Small intestine (tissue), 7 donors: ENCODE measurements around the gene DNMBP. TPM values are rescaled to one million over a fixed set of nuclear protein-coding genes. Genes with fewer than 3 reads are reported as not detected.
A peak's percentile ranks its signal among the peaks of the same experiment; 100 is the strongest.
"Not testable (repeated sequence)": the region's sequence is repeated elsewhere in the genome, so short reads cannot be mapped to it uniquely, and the experiment has no call there.

ENCODE experiments used
- DNase-seq, 2 donors: peaks; one replicate each; pipeline versions ENCODE4 v3.0.0 to v3.0.0-alpha.2; 2013
- FAIRE-seq: peaks from 2 replicates; lab custom pipeline; 2012; peaks lifted over from hg19 to GRCh38; lab: Jason Lieb, UNC
- H3K27ac ChIP-seq, 3 donors: one replicate each; pipeline ENCODE4 v1.5.1; 2013; ENCODE audit warnings: low read length in 2 of 3, mild to moderate bottlenecking in 2 of 3, control low read depth in 1 of 3, inconsistent platforms in 1 of 3, low read depth in 1 of 3, moderate library complexity in 1 of 3
- H3K27me3 ChIP-seq, 3 donors: one replicate each; pipeline ENCODE4 v1.6.1; 2013; ENCODE audit warnings: low read length in 3 of 3, inconsistent platforms in 1 of 3; ENCODE audit not compliant: control insufficient read depth in 3 of 3, insufficient read depth in 3 of 3
- H3K36me3 ChIP-seq, 3 donors: one replicate each; pipeline ENCODE4 v1.6.1; 2013; ENCODE audit warnings: low read length in 3 of 3, inconsistent platforms in 1 of 3, low read depth in 1 of 3, mild to moderate bottlenecking in 1 of 3, moderate library complexity in 1 of 3; ENCODE audit not compliant: control insufficient read depth in 3 of 3, insufficient read depth in 2 of 3
- H3K4me1 ChIP-seq, 3 donors: one replicate each; pipeline ENCODE4 v1.6.1; 2013; ENCODE audit warnings: low read length in 2 of 3, inconsistent platforms in 1 of 3, low read depth in 1 of 3, mild to moderate bottlenecking in 1 of 3, moderate library complexity in 1 of 3; ENCODE audit not compliant: control insufficient read depth in 3 of 3, insufficient read depth in 2 of 3
- H3K4me3 ChIP-seq, 3 donors: one replicate each; pipeline ENCODE4 v1.5.1; 2013; ENCODE audit warnings: low read length in 3 of 3, control low read depth in 1 of 3, inconsistent platforms in 1 of 3, low read depth in 1 of 3, mild to moderate bottlenecking in 1 of 3, moderate library complexity in 1 of 3
- H3K9me3 ChIP-seq, 2 donors: one replicate each; pipeline ENCODE4 v1.6.1; 2013; ENCODE audit warnings: low read depth in 1 of 2, low read length in 1 of 2; ENCODE audit not compliant: control insufficient read depth in 2 of 2, insufficient read depth in 1 of 2
- WGBS, 3 donors: extraction: QIAGEN DNeasy Blood & Tissue Kit; methylation state at CpG; one replicate each; pipeline ENCODE4 v1.1.7; 2013; 5-methylcytosine and 5-hydroxymethylcytosine counted together
- polyA plus RNA-seq, 4 donors: library from polyadenylated mRNA; stranded (reverse) in 3 of 4; unstranded in 1 of 4; fragments of 200-250 nt in 3 of 4; fragments of 120-200 nt in 1 of 4; gene quantifications; one replicate each; pipeline versions ENCODE4 v1.2.1 to v1.2.3, GENCODE V29; 2013
- donor health status: healthy with polysubstance abuse.
- donor health status: control.
- donor health status: control.
- donor health status: Bipolar disorder and iron deficiency.
- donor health status: healthy.

DNMBP gene
- polyA plus RNA-seq, 4 donors, result 18.4 to 52.2 (median 28.0) TPM

DNA sequence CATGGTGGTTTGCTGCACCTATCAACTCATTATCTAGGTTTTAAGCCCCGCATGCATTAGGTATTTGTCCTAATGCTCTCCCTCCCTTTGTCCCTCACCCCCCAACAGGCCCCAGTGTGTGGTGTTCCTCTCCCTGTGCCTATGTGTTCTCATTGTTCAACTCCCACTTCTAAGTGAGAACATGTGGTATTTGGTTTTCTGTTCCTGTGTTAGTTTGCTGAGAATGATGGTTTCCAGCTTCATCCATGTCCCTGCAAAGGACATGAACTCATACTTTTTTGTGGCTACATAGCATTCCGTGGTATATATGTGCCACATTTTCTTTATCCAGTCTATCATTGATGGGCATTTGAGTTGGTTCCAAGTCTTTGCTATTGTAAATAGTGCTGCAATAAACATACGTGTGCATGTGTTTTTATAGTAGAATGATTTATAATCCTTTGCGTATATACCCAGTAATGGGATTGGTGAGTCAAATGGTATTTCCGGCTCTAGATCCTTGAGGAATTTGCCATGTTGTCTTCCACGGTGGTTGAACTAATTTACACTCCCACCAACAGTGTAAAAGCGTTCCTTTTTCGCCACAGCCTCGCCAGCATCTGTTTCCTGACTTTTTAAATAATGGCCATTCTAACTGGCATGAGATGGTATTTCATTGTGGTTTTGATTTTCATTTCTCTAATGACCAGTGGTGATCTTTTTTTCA, 146.1 kb downstream of the DNMBP start:
- H3K4me1 ChIP-seq, DNase-seq, H3K36me3 ChIP-seq, H3K27me3 ChIP-seq, H3K9me3 ChIP-seq, H3K4me3 ChIP-seq, H3K27ac ChIP-seq, FAIRE-seq: not testable (repeated sequence)
- 47 to 58% (median 55%) methylated on average over 9 of the region's 9 CpGs for WGBS, 3 donors

DNA sequence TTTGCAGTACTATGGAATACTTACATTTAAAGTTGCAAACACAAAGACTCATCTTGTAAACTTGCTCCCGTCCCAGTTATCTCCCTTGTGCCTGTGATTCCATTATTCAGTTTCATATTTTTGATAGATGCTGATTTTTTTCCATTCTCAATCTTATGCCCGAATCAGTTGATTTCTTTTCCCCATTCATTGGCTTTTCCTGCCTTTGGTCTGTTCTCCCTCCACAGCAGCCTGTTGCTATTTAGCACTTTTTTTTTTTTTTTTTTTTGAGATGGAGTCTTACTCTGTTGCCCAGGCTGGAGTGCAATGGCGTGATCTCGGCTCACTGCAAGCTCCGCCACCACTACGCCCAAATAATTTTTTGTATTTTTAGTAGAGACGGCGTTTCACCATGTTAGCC, 149.3 kb downstream of the DNMBP start:
- H3K9me3 ChIP-seq, result no peaks in the 10 kb centered on the region
- FAIRE-seq (no peak), DNase-seq (no peak)
- H3K4me3 ChIP-seq, result no peak overlapping the region
- no peaks in the 10 kb centered on the region for H3K27me3 ChIP-seq
- H3K36me3 ChIP-seq, result no peaks in the 10 kb centered on the region
- 94 to 97% (median 97%) methylated on average over 8 of the region's 8 CpGs for WGBS, 3 donors
- H3K4me1 ChIP-seq, result peaks cover 0 to 4% (median 0%) of the 10 kb centered on the region in 3 donors
- H3K27ac ChIP-seq, result no peak overlapping the region

DNA sequence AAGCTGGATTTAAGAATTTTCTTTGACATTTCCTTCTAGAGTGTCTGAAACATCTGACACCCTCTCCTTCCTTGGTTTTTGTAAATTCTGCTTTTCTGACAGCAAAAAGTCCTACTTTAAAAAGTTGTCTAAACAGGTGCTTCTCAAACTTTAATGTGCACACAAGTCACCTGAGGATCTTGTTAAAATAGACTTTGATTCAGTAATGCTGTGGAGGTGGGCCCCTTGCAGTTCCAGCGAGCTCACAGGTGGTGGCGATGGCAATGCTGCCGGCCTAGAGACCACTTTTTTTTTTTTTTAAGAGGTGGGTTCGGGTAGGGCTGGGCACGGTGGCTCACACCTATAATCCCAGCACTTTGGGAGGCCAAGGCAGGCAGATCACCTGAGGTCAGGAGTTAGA, 150.2 kb downstream of the DNMBP start:
- Histone ChIP-seq H3K27ac (no peak overlapping the region), H3K36me3 (no peaks in the 10 kb centered on the region), H3K9me3 (no peaks in the 10 kb centered on the region), H3K4me1 (peaks cover 0 to 4% (median 0%) of the 10 kb centered on the region in 3 donors), H3K4me3 (no peak overlapping the region), H3K27me3 (no peaks in the 10 kb centered on the region)
- FAIRE-seq, result no peak
- DNase-seq, result peak in 1 of 2 donors; percentile 68
- WGBS, 3 donors, result 15 to 30% (median 25%) methylated on average over 5 of the region's 5 CpGs

DNA sequence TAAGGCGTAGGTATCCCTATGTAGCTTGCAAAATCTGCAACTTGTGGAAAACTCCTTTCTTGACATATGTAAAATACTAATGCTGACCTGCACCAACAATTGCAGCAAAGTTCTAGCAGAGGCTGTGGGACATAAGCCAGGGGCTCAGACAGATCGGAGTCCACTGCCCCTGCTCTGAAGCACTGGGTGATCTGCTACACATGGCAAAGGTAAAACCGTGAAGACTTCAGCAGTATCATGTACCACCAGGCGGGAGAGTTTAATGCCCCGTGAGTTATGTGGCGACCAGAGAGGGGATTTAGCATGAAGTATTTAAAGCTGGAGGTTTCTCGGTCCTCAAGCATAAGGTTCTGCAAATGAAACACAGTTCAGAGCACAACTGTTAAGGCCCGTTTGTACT, 150.9 kb downstream of the DNMBP start:
- WGBS, 3 donors, result 66 to 81% (median 72%) methylated on average over 8 of the region's 8 CpGs
- Histone ChIP-seq H3K36me3 (no peaks in the 10 kb centered on the region), H3K4me3 (no peak overlapping the region), H3K27ac (no peak overlapping the region), H3K4me1 (peaks cover 0 to 4% (median 0%) of the 10 kb centered on the region in 3 donors), H3K27me3 (no peaks in the 10 kb centered on the region), H3K9me3 (no peaks in the 10 kb centered on the region)
- FAIRE-seq (no peak), DNase-seq (no peak)

DNA sequence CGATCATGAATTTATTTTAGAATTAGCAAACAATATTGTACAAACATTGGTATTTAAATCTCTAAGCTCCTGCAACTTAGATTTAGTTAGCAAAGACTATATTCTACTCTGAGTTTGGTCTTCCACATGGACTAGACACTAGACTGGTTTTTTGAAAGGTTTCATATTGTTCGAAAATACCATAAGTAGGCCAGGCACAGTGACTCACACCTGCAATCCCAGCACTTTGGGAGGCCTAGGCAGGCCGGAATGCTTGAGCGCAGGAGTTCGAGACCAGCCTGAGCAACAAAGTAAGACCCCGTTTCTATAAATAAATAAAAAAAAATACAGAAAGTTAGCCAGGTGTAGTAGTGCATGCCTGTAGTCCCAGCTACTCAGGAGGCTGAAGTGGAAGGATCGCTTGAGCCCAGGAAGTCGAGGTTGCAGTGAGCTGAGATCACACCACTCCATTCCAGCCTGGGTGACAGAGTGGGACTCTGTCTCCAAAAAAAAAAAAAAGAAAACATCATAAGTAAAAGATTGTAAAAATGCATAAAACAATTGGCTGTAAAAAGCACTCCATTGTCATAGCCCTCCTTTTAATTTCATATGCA, 154.2 kb downstream of the DNMBP start:
- H3K4me1 ChIP-seq, result peaks cover 0 to 4% (median 0%) of the 10 kb centered on the region in 3 donors
- no peaks in the 10 kb centered on the region for H3K27me3 ChIP-seq
- H3K27ac ChIP-seq, result no peak overlapping the region
- no peak for DNase-seq
- no peak for FAIRE-seq
- H3K4me3 ChIP-seq, result no peak overlapping the region
- H3K9me3 ChIP-seq, result no peaks in the 10 kb centered on the region
- 83 to 94% (median 85%) methylated on average over 8 of the region's 8 CpGs for WGBS, 3 donors
- H3K36me3 ChIP-seq, result peaks cover 0 to 2% (median 1%) of the 10 kb centered on the region in 3 donors

DNA sequence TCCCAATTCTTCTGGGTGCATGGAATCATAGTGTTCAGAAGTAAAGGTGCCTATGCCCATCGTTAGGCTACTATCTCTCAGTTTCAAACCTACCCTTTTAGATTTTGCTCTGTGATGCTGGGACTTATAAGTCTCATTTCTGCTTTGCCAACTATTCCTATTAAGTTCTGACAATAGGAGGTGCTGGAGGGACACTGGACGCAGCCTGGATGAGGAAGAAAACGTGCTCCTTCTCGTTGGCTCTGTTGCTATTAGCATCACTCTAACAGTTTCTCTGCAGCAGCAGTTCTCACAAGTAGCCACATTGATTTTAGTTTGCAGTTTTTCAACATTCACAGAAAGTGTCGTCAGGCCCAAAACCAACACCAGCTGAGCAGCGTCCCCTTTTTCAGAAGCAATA, 154.9 kb downstream of the DNMBP start:
- Histone ChIP-seq H3K36me3 (peaks cover 0 to 7% (median 4%) of the 10 kb centered on the region in 3 donors), H3K27me3 (no peaks in the 10 kb centered on the region), H3K9me3 (no peaks in the 10 kb centered on the region), H3K4me1 (peaks cover 0 to 6% (median 0%) of the 10 kb centered on the region in 3 donors), H3K27ac (no peak overlapping the region), H3K4me3 (no peak overlapping the region)
- FAIRE-seq (no peak), DNase-seq (peak in 1 of 2 donors; percentile 50)
- WGBS, 3 donors, result 51 to 68% (median 68%) methylated on average over 6 of the region's 6 CpGs

DNA sequence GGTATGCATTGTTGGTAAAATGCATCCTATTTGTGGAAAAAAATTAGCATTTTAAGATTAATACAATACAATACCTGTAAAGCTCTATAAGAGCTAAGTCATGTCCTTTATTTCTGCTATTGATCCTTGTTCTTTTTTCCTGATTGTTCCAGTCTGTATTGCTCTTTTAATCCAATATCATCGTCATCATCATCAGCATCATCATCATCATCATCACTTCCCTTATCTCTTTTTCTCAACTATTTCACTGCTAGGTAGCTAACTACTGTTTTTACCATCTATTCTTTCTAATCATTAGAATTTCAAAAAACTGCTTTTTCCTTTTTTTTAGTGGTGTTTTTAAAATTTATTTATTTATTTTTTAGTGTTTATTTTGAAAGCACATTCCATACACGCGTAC, 156.1 kb downstream of the DNMBP start:
- Histone ChIP-seq H3K4me3 (no peak overlapping the region), H3K27me3 (no peaks in the 10 kb centered on the region), H3K9me3 (no peaks in the 10 kb centered on the region), H3K4me1 (peaks cover 0 to 10% (median 0%) of the 10 kb centered on the region in 3 donors), H3K36me3 (peaks cover 0 to 11% (median 4%) of the 10 kb centered on the region in 3 donors), H3K27ac (no peak overlapping the region)
- 33 to 62% (median 55%) methylated on average over 3 of the region's 3 CpGs for WGBS, 3 donors
- FAIRE-seq (no peak), DNase-seq (no peak)

DNA sequence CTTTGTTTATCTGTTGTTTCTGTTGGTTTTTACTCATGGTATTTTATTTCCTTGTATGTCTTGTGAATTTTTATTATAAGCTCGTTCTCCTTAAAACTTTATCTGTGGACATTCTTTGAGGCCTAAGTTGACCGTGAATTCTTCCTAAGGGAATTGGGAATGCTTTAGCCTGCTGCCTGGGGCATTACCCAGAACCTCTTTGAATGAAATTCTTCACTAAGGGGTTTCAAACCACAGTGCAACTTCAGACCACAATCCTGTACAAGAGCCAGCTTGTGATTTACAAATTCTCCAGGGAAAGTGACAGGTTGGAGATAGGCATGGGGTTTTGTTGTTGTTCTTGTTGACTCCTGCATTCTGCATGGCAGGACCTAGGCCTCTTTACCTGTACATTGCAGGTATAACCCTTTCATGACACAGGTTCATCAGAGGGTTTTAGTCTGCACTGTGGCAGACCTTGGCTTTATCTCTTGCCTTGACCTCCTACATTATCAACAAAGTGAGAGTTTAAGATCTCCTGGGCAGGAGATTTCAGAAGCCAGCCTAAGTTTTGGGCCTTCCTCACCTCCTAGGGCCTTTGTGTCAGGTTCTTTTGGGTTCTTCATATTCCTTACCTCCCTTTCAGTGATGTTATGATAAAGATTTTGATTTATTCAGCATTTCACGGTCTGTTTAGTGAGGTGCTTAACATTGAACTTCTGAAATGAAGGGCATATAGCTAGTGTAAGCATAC, 157.1 kb downstream of the DNMBP start:
- Histone ChIP-seq H3K36me3 (peaks cover 0 to 18% (median 4%) of the 10 kb centered on the region in 3 donors), H3K9me3 (no peaks in the 10 kb centered on the region), H3K27me3 (no peaks in the 10 kb centered on the region), H3K27ac (no peak overlapping the region), H3K4me1 (peaks cover 0 to 10% (median 0%) of the 10 kb centered on the region in 3 donors), H3K4me3 (no peak overlapping the region)
- no peak for DNase-seq
- WGBS, 3 donors, result 58 to 85% (median 70%) methylated on average over 3 of the region's 3 CpGs
- no peak for FAIRE-seq
